GM21723 (cell line): ENCODE measurements around the gene SPATA13.

ENCODE experiments used
- ATAC-seq: cut with Tn5 transposase; IDR thresholded peaks from one replicate; pipeline ENCODE4 v1.9.1; 2021; ENCODE audit warnings: mild to moderate bottlenecking, moderate library complexity; ENCODE audit not compliant: unreplicated experiment

Gene SPATA13

DNA sequence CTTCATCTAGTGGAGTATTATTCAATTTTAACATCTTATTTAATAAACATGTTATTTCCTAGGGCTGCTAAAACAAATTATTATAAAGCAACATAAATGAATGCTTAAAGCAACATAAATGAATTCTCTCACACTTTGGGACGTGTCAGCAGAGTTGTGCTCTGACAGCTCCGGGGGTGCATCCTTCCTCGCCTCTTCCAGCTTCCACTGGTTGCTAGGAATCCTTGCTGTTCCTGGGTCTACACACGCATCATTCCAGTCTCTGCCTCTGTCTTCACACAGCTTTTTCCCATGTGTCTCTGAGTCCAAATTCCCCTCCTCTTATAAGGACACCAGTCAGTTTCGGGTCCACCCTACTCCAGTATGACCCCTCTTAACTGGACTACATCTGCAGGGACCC lies 21.6 kb upstream of the SPATA13 start:
- ATAC-seq: no peak

DNA sequence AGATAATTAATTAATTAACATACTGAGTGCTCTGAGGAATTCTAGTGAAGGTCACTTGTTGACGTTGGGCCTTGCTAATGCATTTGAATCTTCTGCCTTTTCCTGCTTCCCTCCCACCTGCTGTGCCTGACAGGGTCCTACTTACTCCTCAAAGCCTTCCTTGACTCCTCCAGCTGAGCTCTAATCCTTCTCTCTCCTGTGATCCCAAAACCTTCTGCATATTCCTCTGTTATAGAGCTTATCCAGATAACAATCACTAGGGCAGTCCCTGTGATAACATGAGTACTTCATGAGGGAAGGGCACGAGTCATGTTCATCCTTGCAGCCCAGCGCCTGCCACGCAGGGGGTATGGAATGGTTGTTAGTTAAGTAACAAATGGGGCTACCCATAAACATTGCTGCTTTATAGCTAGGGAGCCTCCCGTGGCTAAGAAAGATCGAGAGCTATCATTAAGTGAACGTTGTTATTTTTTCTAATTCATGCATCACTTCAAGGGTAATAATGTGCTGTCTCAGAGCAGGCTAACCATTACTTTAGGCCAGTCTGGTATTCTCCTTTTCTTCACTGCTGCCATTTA lies 19.1 kb upstream of the SPATA13 start:
- ATAC-seq: no peak

DNA sequence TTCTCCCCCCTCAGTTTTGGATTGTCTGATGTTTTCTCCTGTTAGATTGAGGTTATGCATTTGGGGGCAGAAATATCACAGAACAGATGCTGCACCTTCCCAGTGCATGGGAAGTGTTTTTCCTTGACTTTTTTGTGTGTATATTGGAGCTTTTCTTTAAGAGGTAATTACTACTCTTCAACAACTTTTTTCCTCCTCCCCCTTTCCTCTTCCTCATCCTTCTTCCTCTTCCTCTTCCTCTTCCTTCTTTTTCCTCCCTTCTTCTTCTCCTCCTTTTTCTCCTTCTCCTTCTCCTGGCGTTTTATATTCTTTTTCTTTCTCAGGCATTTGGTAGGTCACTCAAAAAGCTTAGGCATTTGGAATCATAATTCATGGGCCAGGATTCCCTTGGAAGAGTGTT lies 18.1 kb upstream of the SPATA13 start:
- ATAC-seq: no peak

DNA sequence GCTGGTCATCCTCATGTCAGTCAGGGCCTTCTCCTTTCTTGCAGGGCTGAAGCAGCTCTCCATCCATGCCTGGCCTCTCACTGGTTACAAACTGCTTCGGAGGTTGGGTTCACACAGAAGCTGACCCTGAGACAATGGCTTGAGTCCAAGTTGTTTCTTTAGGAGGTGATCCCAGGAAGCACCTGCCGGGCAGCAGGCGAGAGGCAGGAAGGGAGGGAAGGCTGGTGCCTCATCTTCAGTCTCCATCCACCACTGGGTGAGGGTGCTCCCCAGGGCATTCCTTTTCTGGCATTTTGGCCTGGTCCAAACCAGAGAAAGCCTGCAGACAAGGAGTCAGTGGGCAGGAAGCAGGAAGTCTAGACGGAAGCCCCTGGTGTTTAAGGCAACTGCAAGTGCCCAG lies 17.6 kb upstream of the SPATA13 start:
- ATAC-seq: no peak

DNA sequence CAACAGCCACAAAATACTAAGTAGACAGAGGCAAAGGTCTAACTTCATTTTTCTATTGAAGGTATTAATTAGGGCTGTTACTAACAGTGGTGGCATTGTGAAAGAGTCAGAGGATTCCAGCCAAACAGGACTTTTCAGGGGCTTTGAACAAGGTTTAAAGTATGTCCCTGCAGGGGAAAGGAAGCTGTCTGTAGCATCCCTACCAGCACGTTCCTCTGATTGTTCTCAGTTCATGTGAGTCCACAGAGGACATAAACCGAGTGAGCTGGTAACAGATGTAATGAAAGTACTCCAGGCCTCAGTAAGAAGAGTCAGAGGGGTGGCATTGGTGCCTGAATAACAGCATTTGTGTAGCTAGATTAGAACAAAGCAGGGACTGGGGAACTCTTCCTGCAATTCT lies 15.3 kb upstream of the SPATA13 start:
- ATAC-seq: no peak

DNA sequence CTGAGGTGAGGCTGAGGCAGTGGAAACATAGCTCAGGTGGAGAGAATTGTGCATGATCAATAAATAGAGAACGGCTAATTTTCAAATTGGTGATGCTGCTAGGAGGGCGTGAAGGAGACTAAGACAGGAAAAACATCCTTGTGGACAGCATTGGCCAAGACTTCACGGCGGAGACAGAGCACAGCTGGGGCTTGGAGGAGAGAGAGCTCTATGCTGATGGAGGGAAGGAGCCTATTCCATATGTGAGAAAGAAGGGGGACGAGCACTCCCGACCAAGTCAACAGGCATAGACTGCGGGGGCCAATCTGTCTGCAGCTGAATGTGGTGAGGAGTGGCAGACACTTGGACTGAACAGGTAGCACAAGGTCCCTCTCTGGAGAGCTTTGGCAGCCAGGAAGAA lies 14.8 kb upstream of the SPATA13 start:
- no peak for ATAC-seq

DNA sequence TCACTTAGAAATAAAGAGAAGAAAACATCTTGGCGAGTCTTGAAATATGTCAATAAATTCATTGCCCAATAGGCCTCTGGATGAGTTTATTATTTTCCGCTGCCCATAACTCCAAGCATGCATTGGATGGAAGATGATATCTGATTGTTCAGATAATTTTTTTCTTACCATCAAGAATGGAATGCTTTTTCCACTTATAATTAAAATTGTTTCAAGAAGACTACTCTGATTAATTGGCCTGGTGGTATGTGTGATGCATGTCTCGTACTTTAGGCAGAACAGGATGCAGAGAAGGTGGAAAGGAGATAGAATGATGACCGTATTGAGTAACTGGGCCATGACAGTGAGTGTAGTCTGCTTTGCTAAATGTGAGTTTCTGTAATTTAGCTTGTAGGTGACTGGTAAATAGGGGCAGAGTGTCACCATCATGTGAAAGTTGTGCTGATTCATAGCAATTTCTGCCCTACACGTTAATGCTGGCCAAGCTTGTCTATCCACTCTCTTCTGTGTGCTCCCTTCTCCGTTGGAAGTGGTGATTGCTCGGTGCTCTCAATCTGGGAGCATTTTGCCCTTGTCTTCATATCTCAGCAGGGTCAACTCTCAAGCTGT lies 13.5 kb upstream of the SPATA13 start:
- ATAC-seq: no peak

DNA sequence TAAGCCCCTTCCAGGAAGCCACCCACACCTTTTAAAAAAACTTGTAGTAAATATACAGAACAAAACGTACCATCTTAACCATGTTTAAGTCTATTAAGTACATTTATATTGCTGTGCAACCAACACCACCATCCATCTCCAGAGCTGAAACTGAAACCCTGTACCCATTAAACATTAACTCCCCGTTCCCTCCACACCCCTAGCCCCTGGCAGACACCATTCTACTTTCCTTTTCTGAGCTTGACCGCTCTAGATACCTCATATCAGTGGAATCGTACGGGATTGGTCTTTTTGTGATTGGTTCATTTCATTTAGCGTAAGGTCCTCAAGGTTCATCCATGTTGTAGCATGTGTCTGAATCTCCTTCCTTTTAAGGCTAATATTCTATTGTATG lies 13.0 kb upstream of the SPATA13 start:
- ATAC-seq: no peak

DNA sequence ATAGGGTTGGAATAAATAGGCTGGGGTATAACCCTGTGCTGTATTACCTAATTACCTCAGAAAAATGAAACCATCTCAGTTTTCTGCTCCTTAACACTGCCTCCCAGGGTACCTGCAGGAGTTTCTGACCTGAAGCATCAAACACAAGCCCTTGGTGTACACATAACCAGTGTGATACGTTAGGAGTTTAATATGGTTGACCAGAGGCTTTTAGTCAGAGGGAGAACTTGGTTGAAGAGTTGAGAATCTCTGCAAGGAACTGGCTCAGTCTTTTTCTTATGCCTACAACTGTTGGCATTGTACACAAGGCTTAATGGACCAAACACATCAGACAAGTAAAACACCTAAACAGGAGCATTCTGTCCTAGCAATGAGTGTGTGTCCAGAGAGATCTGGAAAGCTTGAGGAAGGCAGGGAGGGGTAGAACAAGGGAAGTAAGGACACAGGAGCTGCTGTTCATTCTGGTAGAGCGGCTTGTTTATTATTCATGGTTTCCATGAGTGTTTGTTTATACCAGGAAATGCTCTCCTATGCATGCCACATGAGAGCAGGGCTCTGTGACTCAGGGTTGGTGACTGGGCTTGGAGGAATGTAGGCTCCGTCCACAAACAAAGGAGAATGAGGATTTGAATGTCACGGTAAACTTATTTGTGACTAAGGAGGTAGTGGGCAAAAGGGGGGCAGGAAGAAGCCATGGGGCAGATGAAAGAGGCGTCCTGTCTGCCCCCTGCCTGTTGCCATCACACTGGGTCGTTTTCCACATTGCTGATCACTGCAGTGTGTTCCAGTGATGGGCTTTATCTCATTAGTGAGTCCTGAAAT lies 11.9 kb upstream of the SPATA13 start:
- ATAC-seq: no peak

DNA sequence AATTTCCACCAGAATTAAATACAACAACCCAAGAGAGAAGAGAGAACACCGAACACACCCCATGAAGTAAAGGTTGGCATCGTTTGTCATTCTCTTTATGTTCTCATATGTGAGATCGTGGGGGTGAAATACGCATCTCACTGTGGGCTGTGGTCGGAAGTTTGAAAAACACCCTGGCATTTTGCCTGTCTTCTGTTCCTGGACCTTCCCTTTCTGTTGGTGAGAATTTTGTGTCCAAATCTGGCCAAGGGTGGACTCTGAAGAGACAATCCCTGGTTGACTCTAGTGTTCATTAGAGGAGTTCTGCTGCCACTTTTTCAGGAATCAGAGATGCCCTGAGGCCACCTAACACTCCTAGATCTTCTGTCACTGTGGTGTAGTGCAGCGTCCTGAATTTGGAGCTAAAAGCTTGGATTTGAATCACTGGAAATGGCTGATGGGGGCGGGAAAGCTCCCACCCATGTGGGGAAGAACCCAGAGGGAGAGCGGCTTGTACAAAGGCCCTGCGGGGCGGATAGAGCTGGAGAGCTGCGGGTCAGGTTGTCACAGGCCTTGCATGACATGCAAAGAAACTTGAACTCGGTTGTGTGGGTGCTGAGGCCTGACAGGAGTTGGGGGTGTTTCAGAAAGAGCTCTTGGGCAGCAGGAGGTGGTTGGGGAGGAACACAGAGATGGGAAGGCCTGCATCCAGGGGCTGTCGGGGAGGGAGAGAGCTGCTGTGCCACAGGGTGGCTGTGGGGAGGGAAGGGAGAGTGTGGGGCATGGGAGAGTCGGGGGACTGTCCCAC lies 11.1 kb upstream of the SPATA13 start:
- ATAC-seq: no peak

DNA sequence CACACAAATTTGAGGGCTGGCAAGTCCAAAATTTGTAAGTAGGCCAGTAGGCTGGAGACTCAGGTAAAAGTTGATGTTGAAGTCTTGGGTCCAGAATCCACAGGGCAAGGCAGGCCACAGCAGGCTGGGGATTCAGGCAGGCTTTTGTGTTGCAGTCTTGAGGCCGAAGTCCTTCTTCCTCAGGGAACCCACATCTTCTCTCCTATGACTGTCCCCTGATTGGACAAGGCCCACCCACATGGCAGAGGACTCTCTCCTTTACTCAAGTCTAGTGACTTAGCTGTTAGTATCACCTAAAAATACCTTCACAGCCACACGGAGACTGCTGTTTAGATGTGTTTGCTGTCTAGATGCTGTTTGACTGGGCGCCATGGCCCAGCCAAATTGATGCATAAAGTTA lies 9.9 kb upstream of the SPATA13 start:
- ATAC-seq: no peak

DNA sequence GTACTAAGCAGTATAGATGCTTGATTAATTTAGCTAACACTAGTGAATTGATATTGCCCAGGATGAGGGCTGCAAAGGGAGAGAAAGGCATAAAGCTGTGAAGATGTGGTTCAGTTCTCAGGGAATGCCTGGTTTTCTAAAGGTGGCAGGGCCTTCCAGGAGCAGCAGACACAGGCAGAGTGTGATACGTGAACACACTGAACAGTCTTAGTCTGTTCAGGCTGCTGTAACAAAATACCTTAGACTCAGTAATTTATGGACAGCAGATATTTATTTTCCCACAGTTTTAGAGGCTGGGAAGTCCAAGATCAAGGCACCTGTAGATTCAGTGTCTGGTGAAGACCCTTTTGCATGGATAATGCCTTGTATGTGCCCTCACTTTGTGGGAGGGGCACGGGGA lies 8.7 kb upstream of the SPATA13 start:
- ATAC-seq: no peak

DNA sequence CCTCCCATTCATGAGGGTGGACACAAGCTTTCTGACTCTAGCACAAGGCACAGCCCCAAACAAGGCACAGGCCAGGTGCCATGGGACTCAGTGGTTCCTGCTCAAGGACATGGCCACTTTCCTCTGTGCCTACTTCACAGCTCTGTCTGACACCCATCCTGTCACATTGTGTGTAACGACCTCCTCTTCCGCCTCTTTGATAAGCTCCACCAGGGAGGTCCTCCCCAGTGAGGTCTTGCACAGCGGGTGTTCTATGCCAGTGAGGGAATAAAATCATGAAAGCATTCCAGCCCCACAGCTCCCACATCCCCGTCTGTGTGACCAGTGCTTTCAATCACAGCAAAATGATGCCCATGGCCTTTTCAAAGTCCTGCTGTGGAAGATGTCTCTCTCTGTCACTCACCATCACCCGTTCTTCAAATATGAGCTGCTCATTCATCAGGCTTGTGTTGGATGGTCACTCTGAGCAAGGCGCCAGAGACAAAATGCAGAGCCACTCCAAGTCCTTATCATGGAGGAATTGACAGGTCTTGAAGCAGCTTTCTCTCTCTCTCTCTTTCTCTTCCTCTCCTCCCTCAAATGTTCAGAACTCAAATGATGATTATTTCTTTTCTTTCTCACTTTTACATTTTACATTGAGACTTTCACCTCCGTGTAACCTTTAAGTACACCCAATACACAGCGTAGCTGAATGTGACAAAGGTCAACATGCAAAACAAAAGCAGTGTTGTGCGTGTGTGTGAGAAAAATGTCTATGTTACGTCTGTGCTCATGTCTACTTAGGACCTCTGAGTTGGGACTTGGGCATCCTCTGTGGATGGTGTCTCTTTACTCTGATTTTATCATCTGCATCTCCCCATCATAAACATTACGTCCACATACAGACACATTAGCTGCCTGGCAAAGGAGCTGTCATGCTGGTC lies 8.0 kb upstream of the SPATA13 start:
- no peak for ATAC-seq

DNA sequence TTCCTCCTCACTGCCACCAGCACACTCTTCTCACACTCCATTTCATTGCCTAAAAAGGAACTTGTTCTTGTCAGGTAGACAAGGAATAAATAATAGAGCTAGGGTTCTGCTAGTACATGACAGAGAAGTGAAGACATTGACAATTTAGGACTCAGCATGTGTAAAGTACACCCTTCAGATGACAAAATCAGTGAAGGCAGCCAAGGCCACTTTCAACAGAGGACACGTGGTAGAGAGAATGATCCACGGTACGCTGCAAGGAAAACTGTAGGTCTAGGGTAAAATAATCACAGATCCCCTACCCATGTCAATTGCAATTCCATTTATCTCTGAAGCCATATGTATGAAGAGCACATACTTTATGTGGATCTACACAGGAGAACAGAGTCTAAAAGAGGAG lies 7.2 kb upstream of the SPATA13 start:
- ATAC-seq: no peak

DNA sequence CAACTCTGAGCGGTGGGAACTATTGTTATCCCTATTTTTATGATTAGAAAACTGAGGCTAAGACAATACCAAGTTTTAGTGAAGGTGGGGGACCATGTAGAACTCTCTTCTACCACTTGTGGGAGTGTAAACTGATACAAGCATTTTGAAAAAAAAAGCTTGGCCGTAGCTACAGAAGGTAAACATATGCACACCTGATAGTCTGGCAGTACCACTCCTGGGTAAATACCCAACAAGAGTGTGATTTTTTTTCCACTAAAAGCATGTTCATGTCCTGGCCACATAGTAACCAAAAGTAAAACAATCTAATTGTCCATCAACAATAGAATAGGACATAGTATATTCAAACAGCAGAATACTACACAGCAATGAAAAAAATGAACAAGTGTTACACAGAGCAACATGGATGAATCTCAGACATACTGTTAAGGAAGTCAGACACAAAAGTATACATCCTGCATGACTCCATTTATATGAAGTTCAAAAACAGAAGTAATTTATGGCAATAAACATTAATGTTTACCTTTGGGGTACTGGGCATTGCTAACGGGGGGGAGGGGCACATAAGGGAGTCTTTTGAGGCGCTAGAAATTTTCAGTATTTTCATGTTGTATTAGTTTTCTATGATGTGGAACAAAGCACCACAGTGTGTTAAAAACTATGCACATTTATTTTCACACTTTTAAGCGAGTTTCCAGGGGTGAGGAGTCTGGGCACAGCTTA lies 6.4 kb upstream of the SPATA13 start:
- ATAC-seq: no peak

DNA sequence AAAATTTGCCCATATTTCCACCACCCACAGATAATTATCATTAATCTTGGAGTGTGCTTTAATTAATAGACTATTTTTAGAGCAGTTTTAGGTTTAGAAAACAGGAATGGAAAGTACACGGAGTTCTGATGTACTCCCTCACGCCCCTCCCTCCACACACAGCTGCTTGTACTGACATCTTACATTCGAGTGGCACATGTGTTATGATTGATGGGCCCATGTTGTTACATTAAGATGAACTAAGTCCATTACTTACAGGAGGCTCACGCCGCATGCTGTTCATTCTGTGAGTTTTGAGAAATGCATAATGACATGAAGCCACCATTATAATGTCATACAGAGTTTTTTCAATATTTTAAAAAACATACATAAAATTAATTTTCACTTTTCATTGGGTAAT lies 1.2 kb upstream of the SPATA13 start:
- ATAC-seq: no peak

DNA sequence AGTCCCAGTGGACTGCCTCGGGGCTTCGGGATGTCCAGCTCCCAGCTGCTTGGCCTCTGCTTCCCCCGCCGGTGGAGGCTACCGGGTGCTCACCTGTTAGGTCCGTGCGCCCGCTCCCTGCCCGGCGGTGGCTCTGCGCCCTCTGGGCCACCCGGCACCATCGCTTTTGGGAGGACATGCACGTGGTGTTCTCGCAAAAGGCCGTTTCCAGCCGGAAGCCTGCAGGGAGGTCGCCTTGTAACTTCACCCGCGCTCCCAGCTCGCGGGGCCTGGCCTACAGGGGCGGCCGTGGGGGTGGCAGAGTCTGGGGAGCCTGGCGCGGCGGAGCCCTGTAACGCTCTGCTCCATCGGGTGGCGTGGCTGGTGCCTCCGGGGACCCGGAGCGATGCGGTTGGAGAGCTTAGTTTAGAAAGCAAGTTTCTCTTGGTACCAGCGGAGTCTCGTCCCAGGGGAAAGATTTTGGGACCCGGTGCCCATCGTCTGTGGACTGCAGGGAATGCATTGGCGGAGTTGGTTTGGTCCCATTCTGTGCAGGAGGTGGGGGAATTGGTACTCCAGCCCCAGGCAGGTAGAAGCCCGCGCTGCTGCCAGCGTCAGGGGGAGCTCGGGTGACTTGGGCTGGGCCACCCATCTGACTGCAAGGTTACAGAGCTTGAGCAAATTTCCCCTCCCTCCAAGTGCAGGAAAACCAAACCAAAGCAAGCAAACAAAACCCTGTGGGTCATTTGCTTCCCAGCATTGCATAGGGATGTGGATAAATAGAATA lies 673 bp downstream of the SPATA13 start:
- peak; percentile 48 for ATAC-seq

DNA sequence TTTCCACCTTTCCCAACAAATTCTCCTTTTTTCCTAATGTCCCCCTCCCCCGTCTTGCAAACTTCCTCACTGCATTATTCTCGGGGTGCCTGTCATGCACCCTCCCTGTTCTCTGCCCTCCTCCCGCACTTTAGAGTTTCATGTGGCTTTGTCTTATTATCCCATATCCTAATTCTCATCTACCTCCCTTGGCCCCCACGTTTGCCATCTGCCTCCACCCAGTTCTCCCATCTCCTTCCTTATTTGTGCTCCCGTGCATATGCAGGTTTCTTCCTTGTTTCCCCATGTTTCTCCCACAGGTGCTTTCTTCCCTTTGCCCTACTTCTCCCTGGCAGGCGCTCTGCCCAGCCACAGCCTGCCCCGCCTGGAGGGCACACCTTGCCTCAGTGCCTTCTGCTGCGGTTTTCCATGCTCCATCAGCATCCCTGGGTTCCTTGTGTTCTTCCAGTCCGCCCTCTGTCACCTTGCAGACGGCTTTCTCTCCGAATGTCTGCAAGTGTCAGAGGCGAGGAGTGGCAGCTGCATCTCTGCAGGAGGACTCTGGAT lies 1.5 kb downstream of the SPATA13 start:
- no peak for ATAC-seq

DNA sequence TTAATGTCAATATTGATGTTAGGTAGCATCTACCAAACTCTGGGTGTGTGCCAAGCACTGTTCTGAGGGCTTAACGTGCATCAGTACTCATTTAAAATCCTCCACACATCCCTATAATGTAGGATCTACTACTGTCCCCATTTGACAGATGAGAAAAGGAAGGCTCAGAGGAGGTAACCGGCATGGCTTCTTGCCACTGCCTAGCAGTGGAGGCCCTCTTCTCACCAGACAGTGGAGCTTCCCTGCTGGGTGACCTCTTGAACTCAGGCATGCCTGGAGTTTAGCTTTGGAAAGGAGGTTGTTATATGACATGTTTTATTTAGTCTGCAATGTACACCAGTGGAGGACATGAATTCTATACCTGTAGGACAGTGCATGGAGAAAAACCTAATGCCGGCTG lies 2.1 kb downstream of the SPATA13 start:
- ATAC-seq: no peak
